PC-9 (cell line): ENCODE data around the gene LBR.

Source experiments
- CTCF ChIP-seq: fragments of 200-600 bp; sonication (generic); conservative IDR thresholded peaks from 2 replicates; pipeline ENCODE4 v1.6.1; 2017; ENCODE audit warnings: mixed run types, antibody characterized with exemption, mild to moderate bottlenecking, moderate library complexity
- EZH2 ChIP-seq: fragments of 200-600 bp; sonication (generic); IDR thresholded peaks from 2 replicates; pipeline ENCODE4 v1.8.0; 2017; ENCODE audit warnings: antibody characterized with exemption, low read depth

GRCh38 chr1:225396357-225396756 lies 31.5 kb downstream of the LBR start:
- TF ChIP-seq CTCF (no peak), EZH2 (no peak)
